Umbilical cord (tissue), 2 donors: ENCODE measurements around the gene NEURL3. TPM values are rescaled to one million over a fixed set of nuclear protein-coding genes. Genes with fewer than 3 reads are reported as not detected.
"Not testable (repeated sequence)": the region's sequence is repeated elsewhere in the genome, so short reads cannot be mapped to it uniquely, and the experiment has no call there.

ENCODE experiments used
- DNase-seq: peaks from one replicate; pipeline ENCODE4 v3.0.0-alpha.2; 2015; ENCODE audit warnings: low spot score
- total RNA-seq: library from RNA; depleted of rRNA; stranded (reverse); fragments of >200 nt; gene quantifications from one replicate; pipeline ENCODE4 v1.2.3, GENCODE V29; 2014; ENCODE audit warnings: low replicate concordance; ENCODE audit not compliant: insufficient read depth

Gene NEURL3
- total RNA-seq, 1 donor from 2014 or later, result not detected

DNA sequence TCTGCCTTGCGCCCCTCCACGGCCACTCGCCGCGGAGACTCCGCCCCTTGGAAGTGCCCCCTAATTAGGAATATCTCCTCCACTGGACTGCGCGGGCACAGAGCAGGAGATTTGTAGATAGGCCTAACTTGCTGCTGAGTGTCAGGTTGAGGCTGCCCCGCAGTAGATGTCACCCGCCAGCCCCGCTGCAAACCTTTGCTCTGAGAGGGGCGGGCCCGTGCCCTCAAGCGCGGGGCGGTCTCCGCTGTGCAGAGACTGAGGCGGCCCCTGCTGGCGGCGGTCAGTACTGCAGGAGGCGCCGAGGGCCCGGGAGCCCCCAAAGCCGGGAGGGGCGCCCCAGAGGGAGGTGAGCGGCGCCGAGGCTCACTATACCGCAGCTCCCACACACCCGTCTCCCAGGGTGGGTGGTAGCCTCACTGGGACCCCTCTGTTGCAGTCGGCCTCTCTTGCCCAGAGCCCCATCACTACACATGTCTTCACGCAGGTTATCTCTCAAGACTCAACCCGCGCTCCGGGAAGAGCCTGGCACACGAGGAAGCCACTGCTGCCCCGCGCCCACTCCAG is 2.9 kb upstream of the NEURL3 start:
- DNase-seq, result peak; percentile 50

DNA sequence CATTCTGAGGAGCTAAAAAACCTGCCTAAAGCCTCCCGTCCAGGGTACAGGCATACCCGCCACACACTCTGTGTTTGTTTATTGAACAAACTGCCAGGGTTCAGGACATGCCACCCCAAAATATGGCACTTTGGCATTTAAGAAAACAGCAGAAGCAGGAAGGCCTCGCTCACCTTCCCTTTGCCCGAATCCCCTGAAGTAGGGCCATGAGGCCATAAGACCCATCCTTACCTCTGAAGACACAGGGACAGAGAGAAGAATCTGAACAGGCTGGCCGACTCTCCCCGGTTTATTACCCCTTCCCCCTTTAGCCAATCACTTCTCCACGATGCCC is 1.7 kb upstream of the NEURL3 start:
- DNase-seq, result no peak

DNA sequence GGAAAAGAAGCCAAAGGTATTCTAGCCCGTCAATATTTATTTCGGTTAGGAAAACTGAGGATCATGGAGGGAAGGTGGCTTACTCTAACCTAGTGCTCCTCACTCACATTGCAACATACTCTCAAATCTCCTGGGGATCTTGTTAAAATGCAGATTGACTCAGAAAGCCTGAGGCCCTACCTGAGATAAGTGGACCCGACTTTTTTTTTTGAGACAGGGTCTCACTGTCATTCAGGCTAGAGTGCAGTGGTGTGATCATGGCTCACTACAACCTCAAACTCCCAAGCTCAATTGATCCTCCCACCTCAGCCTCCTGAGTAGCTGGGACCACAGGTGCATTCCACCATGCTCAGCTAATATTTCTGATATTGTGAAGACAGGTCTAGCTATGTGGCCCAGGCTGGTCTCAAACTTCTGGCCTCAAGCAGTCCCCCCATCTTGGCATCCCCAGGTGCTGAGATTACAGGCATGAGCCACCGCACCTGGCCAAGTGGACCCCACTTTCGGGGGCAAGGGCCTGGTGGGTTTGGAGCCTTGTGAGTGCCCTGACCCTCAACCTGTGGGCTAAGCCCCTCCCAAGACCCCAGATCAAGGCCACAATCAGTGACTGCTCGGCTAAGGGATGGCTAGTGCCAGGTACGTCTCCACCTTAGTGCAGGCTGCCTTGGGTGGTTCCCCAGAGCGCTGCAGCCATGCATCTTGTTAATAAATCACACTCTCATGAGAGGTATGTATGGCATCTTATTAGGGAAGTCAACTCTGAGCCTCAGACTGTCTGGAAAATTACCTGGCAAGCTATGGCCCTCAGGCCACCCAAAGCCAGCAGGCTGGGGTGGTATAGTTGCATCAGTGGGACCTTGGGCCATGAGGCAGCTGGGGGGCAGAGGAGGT is 1.1 kb upstream of the NEURL3 start:
- DNase-seq, result no peak

- no peak for DNase-seq
Measured at GRCh38 chr2:96503637-96504243, 1.4 kb downstream of the NEURL3 start.

DNA sequence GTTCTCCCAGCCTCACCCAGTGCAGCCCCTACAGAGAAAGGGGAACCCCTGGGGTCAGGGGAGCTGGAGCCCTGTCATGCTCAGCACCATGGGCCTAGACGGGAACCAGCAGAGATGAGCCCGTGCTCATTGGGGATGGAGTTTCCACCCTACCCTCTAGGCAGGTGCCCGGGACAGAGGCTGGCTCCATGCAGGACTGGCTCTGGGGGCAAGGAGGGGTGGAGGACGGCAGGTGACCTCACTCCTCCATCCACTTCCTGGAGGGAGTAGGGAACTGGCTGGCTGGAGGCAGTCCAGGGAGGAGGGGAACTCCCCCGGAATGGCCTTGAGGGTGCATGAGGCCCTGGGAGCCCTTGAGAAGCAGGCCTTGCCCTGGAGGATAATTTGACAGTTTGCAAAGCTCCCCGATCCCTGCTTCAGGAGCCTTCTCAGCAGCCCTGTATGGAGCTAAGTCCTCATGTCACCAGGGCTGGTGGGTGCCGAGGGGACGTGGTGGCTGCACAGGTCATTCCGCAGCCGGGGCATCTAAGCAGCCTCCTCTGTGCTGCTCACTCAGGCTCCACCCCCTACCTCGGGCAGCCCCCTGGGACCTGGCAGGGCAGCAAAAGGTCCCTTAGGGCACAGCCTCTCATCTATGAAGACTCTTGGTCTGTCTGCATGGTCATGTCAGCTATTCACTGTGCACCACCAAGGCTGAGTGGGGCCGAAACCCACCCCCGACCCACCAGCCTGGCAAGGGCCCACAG is 2.1 kb downstream of the NEURL3 start:
- DNase-seq, result no peak

DNA sequence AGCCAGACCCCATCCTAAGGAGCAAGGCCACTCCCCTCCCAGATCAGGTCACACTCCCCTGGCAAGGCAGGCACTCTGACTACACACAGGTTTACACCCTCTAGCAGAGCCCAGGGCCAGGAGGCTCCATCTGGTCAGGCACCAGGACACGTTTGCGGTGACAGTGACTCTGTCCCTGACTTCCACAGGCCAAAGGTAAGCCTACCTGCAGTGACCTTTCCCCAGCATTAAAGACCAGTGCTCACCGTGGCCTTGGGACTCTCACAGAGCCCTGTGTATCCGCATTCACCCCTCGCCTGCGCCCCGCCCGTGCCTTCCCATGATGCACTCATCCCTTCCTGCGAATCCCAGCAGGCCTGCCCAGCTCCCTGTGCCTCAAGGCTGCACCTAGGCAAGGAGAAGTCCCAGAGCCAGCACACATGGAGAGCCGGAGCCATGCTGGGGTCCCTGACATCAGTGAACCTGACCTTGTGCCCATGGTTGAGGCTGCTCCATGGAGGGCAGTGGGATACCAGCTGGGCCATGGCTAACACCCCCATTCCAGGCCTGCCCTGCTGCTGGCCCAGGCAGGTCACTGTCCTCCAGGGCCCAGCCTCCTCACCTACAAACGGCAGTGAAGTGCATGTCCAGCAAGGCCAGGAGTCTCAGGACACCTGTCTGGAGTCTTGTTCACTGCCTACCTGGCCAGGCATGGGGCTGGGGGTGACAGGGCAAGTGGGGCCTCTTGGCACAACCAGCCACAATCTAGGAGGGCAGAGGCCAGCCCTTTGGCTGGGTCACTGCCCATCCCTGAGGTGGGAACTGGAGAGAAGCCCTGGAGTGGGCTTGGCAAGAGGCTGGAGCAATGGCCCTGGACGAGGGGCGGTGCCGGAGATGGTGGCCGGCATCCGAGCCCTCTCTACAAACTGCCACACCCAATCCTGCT is 3.0 kb downstream of the NEURL3 start:
- DNase-seq, result no peak

DNA sequence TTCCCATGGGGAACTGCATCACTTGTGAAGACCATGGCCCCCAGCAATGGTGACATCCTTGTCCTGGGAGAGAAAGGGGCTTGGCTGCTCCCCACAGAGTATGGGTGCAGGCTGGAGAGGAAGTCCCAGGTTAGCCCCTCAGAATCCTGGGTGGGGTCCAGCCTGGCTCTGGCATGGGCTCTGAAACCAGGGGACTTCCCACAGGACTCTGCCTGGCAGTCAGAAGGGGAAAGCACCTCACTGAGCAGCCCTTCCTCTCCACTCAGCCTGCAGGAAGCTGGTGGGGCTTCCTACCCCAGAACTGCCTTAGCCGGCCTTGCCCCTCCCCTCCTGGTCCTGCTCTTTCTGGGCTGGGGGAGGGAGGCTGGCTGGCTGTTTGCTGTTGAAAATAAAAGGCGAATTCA is 3.7 kb downstream of the NEURL3 start:
- no peak for DNase-seq

- DNase-seq, result no peak
Measured at GRCh38 chr2:96500385-96501066, 4.6 kb downstream of the NEURL3 start.

GRCh38 chr2:96499061-96499960 is 5.8 kb downstream of the NEURL3 start:
- no peak for DNase-seq

GRCh38 chr2:96498611-96499010 is 6.5 kb downstream of the NEURL3 start:
- DNase-seq, result not testable (repeated sequence)

- DNase-seq, result no peak
Measured at GRCh38 chr2:96498021-96498431, 7.1 kb downstream of the NEURL3 start.

DNA sequence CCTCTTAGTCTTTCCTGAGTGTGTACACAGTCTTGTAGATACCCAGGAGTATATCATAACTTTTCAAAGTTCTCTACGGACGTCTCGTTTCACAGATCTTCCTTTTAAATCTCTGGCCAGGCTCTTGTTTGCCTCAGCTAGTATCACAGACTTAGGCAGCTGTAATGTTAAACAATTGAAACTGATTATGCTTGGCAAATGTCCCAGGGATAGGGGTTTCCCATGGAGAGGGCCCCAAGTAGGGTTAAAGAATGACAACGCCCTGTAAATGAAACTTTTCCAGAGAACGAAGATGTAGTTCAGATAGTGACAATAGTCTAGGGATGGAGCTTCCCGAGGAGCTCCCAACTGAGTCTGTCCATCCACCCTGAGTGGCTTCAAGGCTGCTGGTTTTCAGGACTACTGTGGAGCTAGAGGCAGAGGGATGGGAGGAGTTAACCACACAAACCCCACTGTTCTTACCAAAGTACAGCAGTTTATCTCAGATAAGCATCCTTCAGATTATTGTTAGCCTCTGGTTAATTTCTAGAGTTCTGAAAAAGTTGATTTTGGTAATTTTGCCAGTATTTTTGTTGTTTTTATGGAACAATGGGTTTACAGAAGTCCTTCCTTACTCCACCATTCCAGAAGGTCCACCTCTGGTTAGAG is 9.1 kb downstream of the NEURL3 start:
- no peak for DNase-seq

GRCh38 chr2:96494188-96494587 is 11.0 kb downstream of the NEURL3 start:
- no peak for DNase-seq

- DNase-seq, result no peak
Measured at GRCh38 chr2:96493072-96493471, 12.1 kb downstream of the NEURL3 start.

DNA sequence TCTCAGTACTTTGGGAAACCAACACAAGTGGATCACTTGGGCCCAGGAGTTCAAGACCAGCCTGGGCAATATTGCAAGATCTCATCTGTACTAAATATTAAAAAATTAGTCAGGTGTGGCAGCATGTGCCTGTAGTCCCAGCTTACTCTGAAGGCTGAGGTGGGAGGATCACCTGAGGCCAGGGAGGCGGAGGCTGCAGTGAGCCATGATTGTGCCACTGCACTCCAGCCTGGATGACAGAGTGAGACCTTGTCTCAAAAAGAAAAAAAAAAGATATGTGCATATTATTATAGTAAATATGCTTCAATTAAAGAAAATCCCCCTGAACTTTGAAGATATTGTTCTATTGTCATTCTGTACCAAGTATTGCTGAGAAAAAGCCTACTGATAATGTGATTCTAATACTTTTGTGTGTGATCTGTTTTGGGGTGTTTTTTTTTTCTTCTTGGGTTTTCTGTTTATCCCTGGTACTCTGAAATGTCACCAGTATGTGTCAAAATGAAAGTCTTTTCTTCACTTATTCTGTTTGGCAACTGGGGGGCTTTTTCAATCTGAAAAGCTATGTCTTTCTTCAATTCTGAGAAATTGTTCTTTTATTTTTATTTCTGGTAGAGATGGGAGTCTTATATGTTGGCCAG is 13.2 kb downstream of the NEURL3 start:
- no peak for DNase-seq

DNA sequence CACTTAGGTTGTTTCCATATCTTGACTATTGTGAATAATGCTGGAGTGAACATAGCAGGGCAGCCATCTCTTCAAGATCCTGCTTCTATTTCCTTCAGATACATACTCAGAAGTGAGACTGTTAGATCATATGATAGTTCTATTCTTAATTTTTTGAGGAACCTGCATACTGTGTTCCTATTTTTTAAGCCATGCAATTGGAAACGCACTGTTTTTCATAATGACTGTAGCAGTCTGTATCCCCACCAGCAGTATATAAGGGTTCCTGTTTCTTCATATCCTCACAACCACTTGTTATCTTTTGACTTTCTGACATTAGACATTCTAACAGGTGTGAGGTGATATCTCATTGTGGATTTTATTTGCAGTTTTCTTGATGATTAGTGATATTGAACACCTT is 15.5 kb downstream of the NEURL3 start:
- no peak for DNase-seq

DNA sequence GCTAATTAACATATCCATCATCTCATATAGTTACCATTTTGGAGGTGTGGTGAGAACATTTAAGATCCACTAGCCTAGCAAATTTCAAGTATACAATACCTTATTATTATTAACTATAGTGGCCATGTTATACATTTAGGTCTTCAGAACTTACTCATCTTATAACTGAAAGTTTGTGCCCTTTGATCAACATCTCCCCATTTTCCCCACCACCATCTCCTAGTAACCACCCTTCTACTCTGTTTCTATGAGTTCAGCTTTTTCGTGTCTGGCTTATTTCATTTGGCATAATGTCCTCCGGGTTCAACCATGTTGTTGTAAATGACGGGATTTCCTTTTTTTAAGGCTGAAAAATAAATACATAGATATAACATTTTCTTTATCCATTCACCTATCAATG is 15.9 kb downstream of the NEURL3 start:
- DNase-seq, result no peak

DNA sequence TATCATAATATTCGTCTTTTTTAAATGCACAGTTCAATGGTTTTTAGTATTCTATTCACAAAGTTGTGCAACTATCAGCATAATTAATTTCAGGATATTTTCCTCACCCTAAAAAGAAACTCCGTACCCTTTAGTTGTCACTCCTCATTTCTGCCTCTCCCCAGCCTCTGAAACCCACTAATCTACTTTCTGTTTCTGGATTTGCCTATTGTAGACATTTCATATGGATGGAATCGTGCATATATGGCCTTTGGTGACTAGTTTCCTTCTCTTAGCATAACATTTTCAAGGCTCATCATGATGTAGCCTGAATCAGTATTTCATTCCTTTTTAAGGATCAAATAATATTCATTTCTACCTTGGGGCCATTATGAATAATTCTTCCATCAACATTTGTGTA is 18.5 kb downstream of the NEURL3 start:
- no peak for DNase-seq
